GM19099 (cell line): Measurements from ENCODE around the gene ZBTB37.

Experiments
- POLR2A ChIP-seq: IDR thresholded peaks from 3 replicates; pipeline ENCODE4 v1.6.1; 2011; ENCODE audit warnings: low read depth; ENCODE audit not compliant: insufficient read length; ENCODE audit errors: extremely low read depth

ZBTB37 gene

GRCh38 chr1:173884701-173885100, 16.5 kb downstream of the ZBTB37 start:
- no peak for TF ChIP-seq POLR2A

DNA sequence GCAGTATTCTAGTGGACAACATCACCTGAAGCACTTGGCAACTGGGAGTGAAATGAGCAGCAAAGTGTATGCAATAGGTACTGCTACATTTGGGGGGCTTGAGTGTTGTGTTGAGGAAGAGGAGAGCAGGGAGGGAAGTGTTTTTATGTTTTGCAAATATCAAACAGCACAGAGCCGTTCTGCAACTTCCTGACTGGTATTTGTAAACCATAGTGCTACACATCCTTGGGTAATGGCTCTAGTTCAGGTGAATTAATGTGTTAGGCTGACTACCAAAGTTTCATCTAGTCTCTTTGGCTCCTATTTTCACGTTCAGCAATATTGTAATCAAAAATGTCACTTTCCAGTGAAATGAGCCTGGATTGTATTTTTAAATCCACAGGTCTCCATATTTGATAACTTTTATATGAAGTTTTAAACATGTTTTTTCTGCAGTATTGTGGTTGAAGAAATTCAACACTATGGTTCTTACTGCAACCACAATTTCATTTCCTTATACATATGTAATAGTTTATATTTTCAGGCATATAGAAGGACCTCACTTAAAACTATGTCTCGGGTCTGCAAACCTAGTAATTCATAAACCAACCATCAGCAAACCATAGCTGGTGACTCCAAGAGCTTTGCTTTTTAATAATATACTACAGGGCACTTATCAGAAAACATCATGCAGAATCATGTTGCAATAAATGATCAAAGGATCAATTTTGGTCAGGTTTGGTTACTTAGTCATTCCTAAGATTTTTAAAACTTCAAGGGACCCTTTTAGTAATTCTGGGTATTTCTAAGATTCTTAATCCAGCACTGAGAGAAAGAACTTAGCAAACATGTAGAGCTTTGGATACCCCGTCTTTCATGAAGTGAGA, 18.8 kb downstream of the ZBTB37 start:
- TF ChIP-seq POLR2A = no peak

GRCh38 chr1:173887627-173888026, 19.4 kb downstream of the ZBTB37 start:
- no peak for TF ChIP-seq POLR2A

DNA sequence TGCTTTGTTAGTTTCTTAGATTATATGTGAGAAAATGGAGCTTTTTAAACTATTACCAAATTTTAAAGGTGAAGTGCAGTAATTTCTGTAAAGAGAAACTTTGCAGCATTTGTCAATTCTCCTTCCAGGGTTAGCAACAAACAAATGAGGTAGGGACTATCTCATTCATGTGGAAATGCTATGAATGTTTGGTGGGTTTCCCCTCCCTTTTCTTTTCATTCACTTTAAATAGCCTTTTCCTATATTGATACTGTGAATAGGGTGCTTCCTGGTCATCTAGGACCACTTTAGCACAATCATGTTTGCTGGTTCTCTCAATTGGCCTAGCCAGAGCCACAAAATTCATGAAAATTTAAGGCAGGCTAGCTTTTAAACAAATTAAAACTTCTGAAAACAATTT, 20.6 kb downstream of the ZBTB37 start:
- no peak for TF ChIP-seq POLR2A

DNA sequence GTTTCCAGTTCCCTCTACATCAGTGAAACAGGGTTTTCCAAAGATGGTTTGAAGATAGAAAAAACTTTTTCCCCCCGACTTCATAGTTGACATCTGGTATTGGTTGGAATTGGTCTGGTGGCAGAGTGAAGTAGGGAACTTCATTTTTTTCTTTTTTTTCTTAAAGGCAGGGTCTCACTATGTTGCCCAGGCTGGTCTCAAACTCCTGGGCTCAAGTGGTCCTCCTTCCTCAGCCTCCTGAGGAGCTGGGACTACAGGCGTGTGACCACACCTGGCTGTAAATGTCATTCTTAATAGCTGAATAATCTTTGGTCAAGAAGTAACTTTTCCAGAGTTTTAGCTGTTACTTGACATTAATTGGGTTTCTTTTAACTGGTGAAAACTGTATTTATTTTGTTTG, 21.7 kb downstream of the ZBTB37 start:
- no peak for TF ChIP-seq POLR2A

GRCh38 chr1:173893611-173894010, 25.4 kb downstream of the ZBTB37 start:
- TF ChIP-seq POLR2A = no peak

DNA sequence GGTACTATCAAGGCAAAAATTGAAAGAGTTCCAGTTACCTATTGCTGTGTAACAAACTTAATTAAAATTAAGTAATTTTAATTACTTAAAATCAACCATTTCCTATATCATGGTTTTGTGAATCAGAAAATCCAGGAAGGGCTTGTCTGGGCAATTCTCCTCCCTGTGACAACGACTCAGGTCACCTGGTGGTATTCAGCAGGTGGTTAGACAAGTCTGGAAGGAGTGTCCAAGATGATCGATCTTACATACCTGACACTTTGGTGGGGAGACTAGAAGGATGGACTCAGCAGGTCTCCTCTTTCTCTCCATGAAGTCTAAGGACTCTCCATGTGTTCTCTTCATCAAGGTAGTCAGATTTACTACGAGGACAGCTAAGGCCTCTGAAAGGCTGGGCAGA, 26.0 kb downstream of the ZBTB37 start:
- no peak for TF ChIP-seq POLR2A

DNA sequence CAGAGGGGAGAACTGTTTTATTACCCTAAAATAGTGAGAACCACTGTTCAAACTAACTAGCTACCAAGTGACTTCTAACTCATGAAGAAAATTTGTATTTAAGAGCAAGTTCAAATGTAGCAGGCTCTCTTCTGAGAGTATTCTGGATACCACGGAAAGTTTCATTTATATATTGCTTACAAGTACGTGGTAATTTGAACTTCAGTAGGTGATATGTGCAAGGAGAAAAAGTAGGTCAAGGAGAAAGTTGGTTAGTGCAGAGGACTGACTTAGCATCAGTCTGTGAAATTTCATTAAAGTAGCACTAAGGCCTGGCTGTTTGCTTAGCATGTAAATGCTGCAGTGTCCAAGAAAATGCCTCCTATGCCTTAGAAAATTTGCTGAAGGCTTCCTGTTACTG, 32.2 kb downstream of the ZBTB37 start:
- no peak for TF ChIP-seq POLR2A

DNA sequence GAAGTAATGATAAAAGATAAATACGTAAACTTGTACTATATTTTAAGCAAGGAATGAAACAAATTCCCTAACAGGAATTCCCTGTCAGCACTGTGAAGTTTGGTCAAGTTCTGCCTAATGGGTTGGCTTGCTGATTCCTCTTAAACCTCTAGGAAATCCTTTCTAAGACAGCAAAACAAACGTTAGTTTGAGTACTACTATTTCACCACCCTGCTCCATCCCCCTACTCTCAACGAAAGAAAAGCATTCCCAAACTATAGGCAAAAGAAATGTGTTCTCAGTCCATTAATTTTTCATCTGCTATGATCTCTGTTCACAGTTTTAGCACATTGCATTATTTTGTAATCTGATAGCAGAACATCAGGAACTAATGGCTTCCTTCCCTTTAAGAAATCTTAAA, 32.8 kb downstream of the ZBTB37 start:
- TF ChIP-seq POLR2A = no peak

DNA sequence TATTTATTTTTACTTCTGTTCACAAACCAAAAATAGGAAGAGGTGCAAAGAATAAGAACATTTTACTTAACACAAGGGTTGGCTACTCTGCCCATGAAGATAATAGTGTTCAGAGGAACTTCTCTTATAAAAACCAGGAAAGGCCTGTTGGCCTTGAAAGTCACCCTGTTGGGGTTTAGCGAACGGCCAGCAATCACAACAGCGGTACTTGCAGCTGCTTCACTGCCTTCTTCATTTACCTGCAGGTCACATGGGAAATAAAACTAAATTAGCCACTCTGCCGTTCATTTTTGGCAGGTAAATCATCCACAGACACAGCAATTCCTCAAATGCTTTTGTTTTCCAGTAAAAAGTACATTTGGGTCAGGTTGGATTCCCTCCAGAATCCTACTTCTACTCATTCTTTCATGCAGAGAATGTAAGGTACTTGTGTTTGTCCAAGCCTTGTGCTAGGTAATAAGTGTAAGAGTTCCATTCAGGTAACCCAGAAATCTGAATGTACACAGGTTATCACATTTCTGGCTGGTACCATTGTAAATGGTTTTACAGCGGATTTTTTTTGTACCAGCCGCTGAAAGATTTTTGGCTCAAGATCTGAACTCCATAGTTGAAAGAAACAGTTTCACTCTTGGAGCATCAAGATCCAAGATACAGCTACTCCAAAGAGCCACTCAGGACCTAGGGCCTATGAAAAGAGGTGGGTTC, 35.8 kb downstream of the ZBTB37 start:
- no peak for TF ChIP-seq POLR2A

GRCh38 chr1:173913111-173913510, 44.9 kb downstream of the ZBTB37 start:
- TF ChIP-seq POLR2A = no peak

GRCh38 chr1:173914366-173914871, 46.2 kb downstream of the ZBTB37 start:
- no peak for TF ChIP-seq POLR2A

- TF ChIP-seq POLR2A = no peak
Measured at GRCh38 chr1:173915596-173915995, 47.4 kb downstream of the ZBTB37 start.

- no peak for TF ChIP-seq POLR2A
Measured at GRCh38 chr1:173916667-173917066, 48.5 kb downstream of the ZBTB37 start.

DNA sequence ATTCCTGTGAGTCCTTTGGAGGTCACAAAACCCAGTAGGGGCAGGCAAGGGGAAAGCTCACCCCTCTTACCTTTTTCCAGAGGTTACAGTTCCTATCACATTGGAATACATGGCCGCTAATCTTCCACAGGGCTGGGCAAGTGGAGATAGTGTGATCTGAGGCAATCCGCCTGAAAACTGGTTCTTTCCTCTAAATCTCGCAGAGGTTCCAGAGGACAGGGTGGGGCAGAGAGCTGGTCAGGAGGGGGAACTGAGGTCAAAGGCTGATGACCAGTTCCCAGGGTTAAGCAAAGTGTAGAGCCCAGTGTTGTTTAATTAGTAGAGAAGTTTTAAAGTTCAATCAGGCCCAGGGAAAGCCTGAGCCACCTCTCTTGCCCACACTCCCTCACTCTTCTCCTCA, 49.0 kb downstream of the ZBTB37 start, which contains the start of gene SERPINC1:
SERPINC1 (minus strand) TSS at position 179 of the 400 bp plus-strand sequence; CDS start at position 111, 68 bp downstream.
- no peak for TF ChIP-seq POLR2A
